ENCODE results near the gene EIF3L. TPM values are rescaled to one million over a fixed set of nuclear protein-coding genes. Genes with fewer than 3 reads are reported as not detected.

EIF3L gene
- total and polyA plus RNA-seq, 12 donors: 188 to 642 (median 396) TPM

DNA sequence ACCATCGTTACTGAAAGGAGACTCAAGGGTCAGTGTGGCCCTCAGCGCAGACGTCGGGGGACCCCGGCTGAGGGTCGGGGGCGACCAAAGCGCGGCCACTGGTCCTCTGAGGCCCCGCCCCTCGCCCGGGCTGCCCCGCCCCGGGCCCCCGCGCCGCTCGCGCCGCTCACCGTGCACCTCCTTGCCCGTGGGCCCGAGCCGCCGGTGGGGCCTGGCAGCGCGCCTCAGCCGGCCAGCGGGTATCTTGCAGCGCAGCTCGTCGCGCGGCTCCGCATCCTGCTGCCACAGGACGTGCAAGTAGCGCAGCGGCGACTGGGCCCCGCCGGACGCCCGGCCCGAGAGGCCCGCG lies 5.5 kb upstream of the EIF3L start:
- intact Hi-C loops (cut with DNase I): no loop called here

DNA sequence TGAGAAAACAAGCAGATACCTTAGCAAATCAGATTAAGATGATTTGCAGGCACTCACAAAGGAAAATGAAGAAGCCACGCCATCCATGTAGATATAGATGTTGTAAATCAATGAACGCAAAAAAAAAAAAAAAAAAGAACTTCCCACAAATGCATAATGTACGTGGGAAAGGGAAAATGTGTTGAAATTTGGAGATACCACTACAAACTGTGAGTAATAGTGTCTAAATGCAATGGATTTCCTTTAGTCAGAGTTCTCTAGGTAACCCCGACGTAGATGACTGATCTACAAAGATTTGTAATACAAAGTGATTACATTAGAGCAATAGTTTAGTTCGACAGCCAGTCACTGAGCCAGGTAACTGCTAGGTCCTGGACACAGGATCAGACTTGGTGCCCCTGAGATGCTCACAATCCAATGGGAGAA lies 4.3 kb upstream of the EIF3L start:
- Histone ChIP-seq H3K4me3 (peak overlapping the region in 2 of 4 donors; percentile 23 to 89), H3K4me1 (replicated peaks in 1 of 2) (peaks cover 8 to 33% of the 10 kb centered on the region in 2 donors), H3K36me3 (replicated peaks in 1 of 2) (peaks cover 0 to 1% of the 10 kb centered on the region in 2 donors), H3K27me3 (no peaks in the 10 kb centered on the region), H3K27ac (peak overlapping the region; percentile 75 to 96 (median 87)), H3K9me3 (replicated peaks in 1 of 3) (no peaks in the 10 kb centered on the region)
- TF ChIP-seq, protein P1, sequence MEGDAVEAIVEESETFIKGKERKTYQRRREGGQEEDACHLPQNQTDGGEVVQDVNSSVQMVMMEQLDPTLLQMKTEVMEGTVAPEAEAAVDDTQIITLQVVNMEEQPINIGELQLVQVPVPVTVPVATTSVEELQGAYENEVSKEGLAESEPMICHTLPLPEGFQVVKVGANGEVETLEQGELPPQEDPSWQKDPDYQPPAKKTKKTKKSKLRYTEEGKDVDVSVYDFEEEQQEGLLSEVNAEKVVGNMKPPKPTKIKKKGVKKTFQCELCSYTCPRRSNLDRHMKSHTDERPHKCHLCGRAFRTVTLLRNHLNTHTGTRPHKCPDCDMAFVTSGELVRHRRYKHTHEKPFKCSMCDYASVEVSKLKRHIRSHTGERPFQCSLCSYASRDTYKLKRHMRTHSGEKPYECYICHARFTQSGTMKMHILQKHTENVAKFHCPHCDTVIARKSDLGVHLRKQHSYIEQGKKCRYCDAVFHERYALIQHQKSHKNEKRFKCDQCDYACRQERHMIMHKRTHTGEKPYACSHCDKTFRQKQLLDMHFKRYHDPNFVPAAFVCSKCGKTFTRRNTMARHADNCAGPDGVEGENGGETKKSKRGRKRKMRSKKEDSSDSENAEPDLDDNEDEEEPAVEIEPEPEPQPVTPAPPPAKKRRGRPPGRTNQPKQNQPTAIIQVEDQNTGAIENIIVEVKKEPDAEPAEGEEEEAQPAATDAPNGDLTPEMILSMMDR (IDR thresholded peaks at IDR 0.05): no peak
- TF ChIP-seq POLR2A (IDR thresholded peaks at IDR 0.05): no peak
- DNase-seq: no peak
- WGBS, 4 donors: 84 to 91% (median 88%) methylated on average over 6 of the region's 6 CpGs
- intact Hi-C loops (cut with DNase I): no loop called here

More for the DNA sequence above, 5.5 kb upstream of the EIF3L start:
- 0% methylated on average over 3 to 44 of the region's 46 CpGs; no CpG with 5 or more reads in 1 of the 4 donors for WGBS, 4 donors
- peaks cover 5 to 29% of the 10 kb centered on the region in 2 donors for H3K4me1 ChIP-seq (replicated peaks in 1 of 2)
- H3K27ac ChIP-seq: peak overlapping the region; percentile 63 to 96 (median 87)
- DNase-seq: peak in 4 of 7 donors; percentile 50 to 71 (median 54)
- no peaks in the 10 kb centered on the region for H3K9me3 ChIP-seq (replicated peaks in 1 of 3)
- TF ChIP-seq POLR2A (IDR thresholded peaks at IDR 0.05): no peak
- TF ChIP-seq, protein P1 (IDR thresholded peaks at IDR 0.05): no peak
- H3K36me3 ChIP-seq (replicated peaks in 1 of 2): peaks cover 0 to 13% of the 10 kb centered on the region in 2 donors
- H3K27me3 ChIP-seq: no peaks in the 10 kb centered on the region
- H3K4me3 ChIP-seq: peak overlapping the region; percentile 65 to 89 (median 73)

DNA sequence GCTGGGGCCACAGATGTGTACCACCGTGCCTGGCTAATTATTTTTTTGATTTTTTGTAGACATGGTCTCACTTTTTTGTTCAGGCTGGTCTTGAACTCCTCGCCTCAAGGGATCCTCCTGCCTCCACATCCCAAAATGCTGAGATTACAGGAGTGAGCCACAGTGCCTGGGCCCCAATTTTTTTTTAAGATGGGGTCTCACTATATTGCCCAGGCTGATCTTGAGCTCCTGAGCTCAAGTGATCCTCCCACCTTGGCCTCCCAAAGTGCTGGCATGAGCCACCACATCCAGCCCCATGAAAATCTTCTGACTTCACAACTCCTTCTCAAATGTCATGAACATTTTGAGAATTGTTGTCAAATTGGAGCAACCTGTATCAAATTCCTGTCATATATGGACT lies 2.8 kb upstream of the EIF3L start:
- DNase-seq: no peak
- TF ChIP-seq POLR2A (IDR thresholded peaks at IDR 0.05): no peak
- TF ChIP-seq, protein P1 (IDR thresholded peaks at IDR 0.05): no peak
- no peaks in the 10 kb centered on the region for H3K27me3 ChIP-seq
- 92 to 100% (median 98%) methylated on average over 2 of the region's 2 CpGs for WGBS, 4 donors
- H3K4me3 ChIP-seq: no peak overlapping the region
- intact Hi-C loops (cut with DNase I): no loop called here
- H3K36me3 ChIP-seq (replicated peaks in 1 of 2): peaks cover 0 to under 1% of the 10 kb centered on the region in 2 donors
- H3K27ac ChIP-seq: no peak overlapping the region
- peaks cover 17 to 43% of the 10 kb centered on the region in 2 donors for H3K4me1 ChIP-seq (replicated peaks in 1 of 2)
- no peaks in the 10 kb centered on the region for H3K9me3 ChIP-seq (replicated peaks in 1 of 3)

DNA sequence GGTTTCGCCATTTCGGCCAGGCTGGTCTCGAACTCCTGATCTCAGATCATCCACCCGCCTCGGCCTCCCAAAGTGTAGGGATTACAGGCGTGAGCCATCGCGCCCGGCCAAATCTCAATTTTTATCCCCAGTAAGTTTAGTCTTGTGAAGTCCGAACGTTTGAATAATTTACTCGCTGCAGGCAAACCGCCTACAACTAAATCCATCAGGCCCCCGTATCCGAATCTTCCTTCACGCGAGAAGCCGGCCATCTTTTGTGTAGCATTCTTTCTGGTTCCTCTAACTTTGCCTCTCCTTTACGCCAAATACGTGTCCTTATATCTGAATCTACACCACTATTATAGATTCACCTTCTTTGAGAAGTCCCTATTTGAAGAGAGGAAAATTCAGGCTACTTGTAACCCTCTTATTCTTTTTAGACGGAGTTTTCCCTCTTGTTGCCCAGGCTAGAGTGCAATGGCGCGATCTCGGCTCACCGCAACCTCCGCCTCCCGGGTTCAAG lies 581 bp upstream of the EIF3L start:
- H3K27me3 ChIP-seq: no peaks in the 10 kb centered on the region

More for the DNA sequence above, 581 bp upstream of the EIF3L start:
- 34 to 42% (median 36%) methylated on average over 27 of the region's 27 CpGs for WGBS, 4 donors
- Histone ChIP-seq H3K9me3 (replicated peaks in 1 of 3) (no peaks in the 10 kb centered on the region), H3K27ac (peak overlapping the region; percentile 64 to 96 (median 78)), H3K36me3 (replicated peaks in 1 of 2) (peaks cover 0 to 21% of the 10 kb centered on the region in 2 donors), H3K4me3 (peak overlapping the region; percentile 0 to 85 (median 74)), H3K4me1 (replicated peaks in 1 of 2) (peaks cover 17 to 22% of the 10 kb centered on the region in 2 donors)
- intact Hi-C loops (cut with DNase I): no loop called here
- DNase-seq: no peak
- no peak for TF ChIP-seq POLR2A (IDR thresholded peaks at IDR 0.05)
- TF ChIP-seq, protein P1 (IDR thresholded peaks at IDR 0.05): no peak

All from adrenal gland (tissue), 12 donors.